Lower leg skin (tissue), 4 donors: Measurements from ENCODE around the gene TMEFF1. TPM values are rescaled to one million over a fixed set of nuclear protein-coding genes. Genes with fewer than 3 reads are reported as not detected.

Source experiments
- DNase-seq, 2 donors: peaks; one replicate each; pipeline ENCODE4 v3.0.0-alpha.2; 2019; ENCODE audit warnings: low spot score in 2 of 2
- H3K4me3 ChIP-seq: fragments of 200-600 bp; sonication (generic); 2 replicates; pipeline ENCODE4 v1.5.1; 2017; ENCODE audit warnings: mild to moderate bottlenecking, low read depth; ENCODE audit not compliant: poor library complexity, severe bottlenecking
- CTCF ChIP-seq, 3 donors: fragments of 450-650 bp; IDR thresholded peaks; one replicate each; pipeline ENCODE4 v1.5.1; 2016; ENCODE audit warnings: antibody characterized with exemption in 3 of 3, mild to moderate bottlenecking in 3 of 3, moderate library complexity in 2 of 3
- POLR2A ChIP-seq, 2 donors: fragments of 450-650 bp; IDR thresholded peaks; one replicate each; pipeline ENCODE4 v1.6.1; 2016 to 2017; ENCODE audit warnings: antibody characterized with exemption in 2 of 2, mild to moderate bottlenecking in 1 of 2, moderate library complexity in 1 of 2
- WGBS, 2 donors: methylation state at CpG; one replicate each; pipeline ENCODE4 v1.1.5; 2018; 5-methylcytosine and 5-hydroxymethylcytosine counted together
- intact Hi-C: fragments of 100-400 bp; cut with DNase I; formaldehyde crosslinking; loops from one replicate; pipeline ENCODE4 v1.15.0; 2023; ENCODE audit warnings: low total_unique reads
- total RNA-seq, 4 donors: library from RNA; depleted of rRNA; stranded (reverse); fragments of >200 nt; gene quantifications; one replicate each; pipeline ENCODE4 v1.1.0, GENCODE V29; 2016

Gene TMEFF1
- total RNA-seq, 4 donors from 2014 or later, result not detected

DNA sequence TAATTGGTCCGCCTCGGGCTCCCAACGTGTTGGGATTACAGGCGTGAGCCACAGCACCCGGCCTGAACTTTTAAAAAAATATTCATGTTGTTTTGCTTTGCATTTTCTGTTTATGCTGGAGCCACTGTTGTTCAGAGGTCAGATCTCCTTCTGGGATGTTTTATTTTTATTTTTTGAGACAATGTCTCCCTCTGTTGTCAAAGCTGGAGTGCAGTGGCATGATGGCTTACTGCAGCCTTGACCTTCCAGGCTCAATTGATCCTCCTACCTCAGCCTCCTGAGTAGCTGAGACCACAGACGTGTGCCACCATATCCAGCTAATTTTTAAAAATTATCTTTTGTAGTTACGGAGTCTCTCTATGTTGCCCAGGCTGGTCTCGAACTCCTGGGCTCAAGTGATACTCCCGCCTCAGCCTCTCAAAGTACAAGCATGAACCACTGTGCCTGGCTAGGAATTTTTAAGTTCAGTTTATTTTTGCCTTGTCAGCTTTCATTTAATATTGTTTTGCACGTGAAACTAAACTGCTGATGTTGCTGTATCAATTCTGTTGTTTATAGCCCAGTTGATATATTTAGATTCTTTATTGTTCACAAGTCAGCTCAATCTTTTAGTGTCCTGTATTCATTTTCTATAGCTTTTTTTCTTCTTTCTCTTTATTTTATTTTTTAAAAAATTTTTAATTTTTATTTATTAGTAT is 13.7 kb downstream of the TMEFF1 start:
- 86 to 89% methylated on average over 10 of the region's 10 CpGs for WGBS, 2 donors
- H3K4me3 ChIP-seq, result no peak overlapping the region
- DNase-seq, result no peak
- intact Hi-C loops, result no loop called here
- TF ChIP-seq POLR2A (IDR thresholded peaks at IDR 0.05) (no peak), CTCF (IDR thresholded peaks at IDR 0.05) (no peak)

- no peak overlapping the region for H3K4me3 ChIP-seq
- 94 to 98% methylated on average over 1 of the region's 1 CpG for WGBS, 2 donors
- intact Hi-C loops, result no loop called here
- DNase-seq, result no peak
- TF ChIP-seq POLR2A (IDR thresholded peaks at IDR 0.05) (no peak), CTCF (IDR thresholded peaks at IDR 0.05) (no peak)
These were observed 15.2 kb downstream of the TMEFF1 start for GRCh38 chr9:100488177-100488576.

GRCh38 chr9:100489836-100490235 is 16.9 kb downstream of the TMEFF1 start:
- H3K4me3 ChIP-seq, result no peak overlapping the region
- no peak for DNase-seq
- TF ChIP-seq POLR2A (IDR thresholded peaks at IDR 0.05) (no peak), CTCF (IDR thresholded peaks at IDR 0.05) (no peak)
- 77 to 84% methylated on average over 4 of the region's 4 CpGs for WGBS, 2 donors
- intact Hi-C loops, result loop anchor here (5.0 kb wide), 1 partner anchor 482 kb away; no protein-coding TSS in a partner anchor

DNA sequence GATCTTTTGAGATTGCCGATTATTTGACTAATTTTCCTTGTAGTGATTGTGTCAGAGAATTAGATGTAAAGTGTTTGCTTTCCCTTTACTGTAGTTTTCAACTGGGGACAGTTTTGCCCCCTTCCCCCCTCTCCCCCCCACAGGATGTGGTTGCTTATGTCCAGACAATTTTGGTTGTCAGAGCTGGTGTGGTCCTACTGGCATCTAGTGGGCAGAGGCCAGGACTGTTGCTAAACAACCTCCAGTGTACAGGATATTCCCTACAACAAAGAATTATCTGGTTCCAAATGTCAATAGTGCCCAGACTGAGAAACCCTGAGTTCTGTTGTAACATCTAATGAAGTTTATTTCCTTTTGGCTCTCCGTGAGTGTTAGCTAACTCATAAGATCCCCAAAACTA is 20.0 kb downstream of the TMEFF1 start:
- intact Hi-C loops, result loop anchor here (5.0 kb wide), 1 partner anchor 479 kb away; no protein-coding TSS in a partner anchor
- WGBS, 2 donors, result 78 to 86% methylated on average over 2 of the region's 2 CpGs
- TF ChIP-seq CTCF (IDR thresholded peaks at IDR 0.05) (no peak), POLR2A (IDR thresholded peaks at IDR 0.05) (no peak)
- DNase-seq, result no peak
- no peak overlapping the region for H3K4me3 ChIP-seq

DNA sequence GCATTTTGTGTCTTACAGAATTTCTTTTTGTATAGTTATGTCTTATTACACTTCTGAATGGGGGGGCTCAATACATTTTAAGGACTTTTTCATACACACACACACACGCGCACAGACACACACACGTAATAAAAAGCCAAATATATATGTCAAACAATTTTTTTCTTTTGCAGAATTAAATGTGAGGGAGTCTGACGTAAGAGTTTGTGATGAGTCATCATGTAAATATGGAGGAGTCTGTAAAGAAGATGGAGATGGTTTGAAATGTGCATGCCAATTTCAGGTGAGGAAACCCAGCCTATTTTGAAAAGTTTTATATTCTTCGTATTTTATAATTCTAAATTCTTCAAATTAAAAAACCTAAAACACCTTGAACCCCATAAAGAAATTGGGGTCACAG is 25.6 kb downstream of the TMEFF1 start:
- 78 to 87% methylated on average over 5 of the region's 5 CpGs for WGBS, 2 donors
- TF ChIP-seq POLR2A (IDR thresholded peaks at IDR 0.05) (no peak), CTCF (IDR thresholded peaks at IDR 0.05) (no peak)
- H3K4me3 ChIP-seq, result no peak overlapping the region
- intact Hi-C loops, result no loop called here
- DNase-seq, result no peak

DNA sequence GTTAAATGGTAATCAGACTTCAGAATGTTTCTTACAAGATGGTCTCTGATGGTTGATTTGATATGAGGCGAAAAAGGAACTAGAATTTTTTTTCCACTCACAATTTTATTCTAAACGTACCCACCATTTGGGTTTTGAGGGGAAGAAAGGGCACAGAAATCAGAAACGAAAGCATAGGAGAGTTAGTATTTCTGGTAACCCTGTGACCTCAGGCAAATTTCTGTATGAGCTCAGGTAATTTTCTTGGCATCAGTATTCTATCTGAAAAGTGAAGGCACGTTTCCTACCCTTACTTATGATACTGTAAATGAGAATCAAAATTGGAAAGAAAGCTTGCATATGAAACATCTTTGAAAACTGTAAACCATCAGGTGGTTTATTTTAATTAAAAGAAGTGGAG is 26.5 kb downstream of the TMEFF1 start:
- intact Hi-C loops, result no loop called here
- no peak for DNase-seq
- no peak overlapping the region for H3K4me3 ChIP-seq
- 59 to 65% methylated on average over 4 of the region's 4 CpGs for WGBS, 2 donors
- TF ChIP-seq POLR2A (IDR thresholded peaks at IDR 0.05) (no peak), CTCF (IDR thresholded peaks at IDR 0.05) (no peak)
